NOMO-1 treated with DMSO at 0.1 percent for 48 hours (cell line): ENCODE data around the gene FBL.
A peak's percentile ranks its signal among the peaks of the same experiment; 100 is the strongest.
"Not testable (repeated sequence)": the region's sequence is repeated elsewhere in the genome, so short reads cannot be mapped to it uniquely, and the experiment has no call there.

Experiments used
- DNase-seq: peaks from one replicate; lab custom pipeline; 2025; ENCODE audit not compliant: unreplicated experiment; lab: John Stamatoyannopoulos, UW

The FBL gene

DNA sequence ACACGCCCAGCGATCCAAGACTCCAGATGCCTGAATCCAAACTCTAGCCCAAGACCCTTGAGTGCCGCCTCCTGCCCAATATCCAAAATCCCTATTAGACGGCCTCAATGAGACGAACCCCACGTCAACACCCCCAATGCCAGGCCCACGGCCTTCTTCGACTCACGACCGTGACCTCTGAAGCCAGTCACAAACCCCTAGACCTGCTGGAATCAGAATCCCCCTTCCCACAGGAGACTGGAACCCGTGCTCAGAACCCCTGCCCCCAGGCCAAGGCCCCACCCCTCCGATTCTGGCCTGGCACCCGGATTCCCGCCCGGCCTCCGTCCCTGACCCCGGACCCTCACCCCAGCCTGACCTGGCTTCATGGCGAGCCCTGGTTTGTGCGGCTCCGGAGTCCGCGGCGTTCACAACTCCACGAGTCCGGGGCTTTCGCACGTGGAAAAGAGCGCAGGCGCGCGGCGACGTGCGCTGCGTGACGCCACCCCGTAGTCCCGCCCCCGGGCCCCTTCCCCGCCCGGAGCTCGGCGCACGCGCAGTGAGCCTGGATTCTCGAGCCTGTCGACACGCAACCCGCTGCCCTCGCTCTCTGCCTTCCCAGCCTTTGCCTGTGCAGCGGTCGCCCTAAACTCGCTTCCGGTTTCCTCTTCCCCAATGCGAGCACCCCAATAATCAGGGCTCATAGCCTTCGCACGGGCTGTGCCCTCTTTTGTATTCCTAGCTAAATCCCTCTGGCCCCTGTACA lies at the start of gene FBL:
TSS of gene FBL (minus strand) at position 447 of the 745 bp plus-strand sequence. CDS start at position 368, 79 bp downstream.
- DNase-seq: peak; percentile 87

DNA sequence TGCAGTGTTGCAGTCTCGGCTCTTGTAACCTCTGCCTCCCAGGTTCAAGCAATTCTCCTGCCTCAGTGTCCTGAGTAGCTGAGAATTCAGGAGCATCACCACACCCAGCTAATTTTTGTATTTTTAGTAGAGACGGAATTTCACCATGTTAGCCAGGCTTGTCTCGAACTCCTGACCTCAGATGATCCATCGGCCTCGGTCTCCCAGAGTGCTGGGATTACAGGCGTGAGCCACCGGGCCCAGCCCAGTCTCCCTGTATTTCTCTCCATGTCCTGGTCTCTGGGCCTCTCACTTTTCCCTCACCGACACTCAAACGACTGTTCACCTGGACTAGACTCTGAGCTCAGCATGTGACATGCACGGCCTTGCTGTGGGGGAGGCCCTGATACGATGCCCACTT lies 48.9 kb upstream of the FBL start:
- not testable (repeated sequence) for DNase-seq

DNA sequence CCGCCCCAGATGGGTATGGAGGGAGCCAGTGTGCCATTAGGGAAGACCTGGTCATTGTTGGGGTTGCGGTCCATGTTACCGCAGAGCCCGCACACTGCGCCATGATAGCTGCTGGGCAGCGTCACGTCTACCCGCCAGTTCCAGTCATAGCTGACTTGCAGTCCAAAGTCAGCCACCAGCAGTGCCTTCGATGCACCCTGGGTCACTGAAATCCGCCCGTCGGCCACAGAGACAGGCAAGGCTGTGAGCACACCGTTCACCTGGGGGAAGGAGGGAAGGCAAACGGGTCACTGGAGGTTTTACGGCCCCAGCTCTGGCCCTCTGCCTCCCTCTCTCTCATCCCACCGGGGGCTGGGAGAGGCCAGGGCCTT lies 48.0 kb upstream of the FBL start:
- DNase-seq: not testable (repeated sequence)

DNA sequence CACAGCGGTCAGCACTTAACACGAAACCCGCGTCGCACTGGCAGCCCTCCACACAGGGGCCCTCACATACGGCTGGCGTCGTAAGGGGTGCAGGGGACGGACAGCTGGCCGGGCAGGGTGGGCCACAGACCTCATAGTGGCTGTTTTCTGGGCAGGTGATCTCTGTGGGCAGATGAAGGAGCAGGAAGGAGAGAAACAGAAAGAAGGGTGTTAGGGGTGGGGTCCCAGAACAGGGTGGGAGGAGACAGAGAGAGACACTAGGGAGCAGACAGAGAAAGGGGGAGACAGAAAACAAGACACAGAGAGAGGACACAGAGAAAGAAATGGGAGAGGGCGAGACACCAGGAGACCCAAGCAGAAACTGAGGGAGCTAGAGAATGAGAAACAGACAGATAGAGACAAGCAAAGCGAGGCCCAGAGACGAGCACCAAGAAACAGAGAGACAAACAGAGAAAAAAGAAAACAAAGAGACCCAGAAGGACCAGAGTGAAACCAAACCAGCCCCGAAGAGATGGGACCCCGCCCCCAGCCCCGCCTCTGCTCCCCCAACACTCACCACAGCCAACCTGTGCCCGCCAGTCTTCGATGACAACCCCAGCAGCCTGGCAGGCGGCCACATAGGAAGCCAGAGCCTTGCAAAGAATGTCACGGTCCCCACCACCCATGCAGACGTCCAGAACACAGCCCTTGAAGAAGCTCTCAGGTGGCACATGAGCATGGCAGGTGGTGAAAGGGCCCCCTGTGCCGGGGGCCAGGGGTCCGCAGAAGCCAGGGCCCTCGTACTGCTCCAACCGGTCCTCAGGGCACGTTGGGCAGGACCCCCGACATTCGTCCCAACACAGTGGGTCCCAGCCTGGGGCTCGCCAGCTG lies 47.4 kb upstream of the FBL start:
- DNase-seq: not testable (repeated sequence)

DNA sequence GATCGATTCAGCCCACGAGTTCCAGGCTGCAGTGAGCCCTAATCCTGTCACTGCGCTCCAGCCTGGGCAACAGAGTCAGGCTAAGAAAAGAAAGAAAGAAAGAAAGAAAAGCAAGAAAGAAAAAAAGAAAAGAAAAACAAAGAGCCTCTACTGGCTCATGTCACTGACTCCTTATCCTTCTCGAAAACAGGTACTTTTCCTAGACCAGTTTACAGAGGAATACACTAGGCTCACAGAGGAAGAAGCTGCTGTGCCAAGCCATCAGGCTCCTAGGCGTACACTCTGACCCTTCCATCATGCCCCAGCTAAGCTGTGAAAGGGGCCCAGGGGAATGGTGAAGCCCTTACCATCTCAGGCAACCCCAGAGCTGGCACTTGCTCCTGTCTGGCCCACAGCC lies 46.3 kb upstream of the FBL start:
- DNase-seq: peak; percentile 5

DNA sequence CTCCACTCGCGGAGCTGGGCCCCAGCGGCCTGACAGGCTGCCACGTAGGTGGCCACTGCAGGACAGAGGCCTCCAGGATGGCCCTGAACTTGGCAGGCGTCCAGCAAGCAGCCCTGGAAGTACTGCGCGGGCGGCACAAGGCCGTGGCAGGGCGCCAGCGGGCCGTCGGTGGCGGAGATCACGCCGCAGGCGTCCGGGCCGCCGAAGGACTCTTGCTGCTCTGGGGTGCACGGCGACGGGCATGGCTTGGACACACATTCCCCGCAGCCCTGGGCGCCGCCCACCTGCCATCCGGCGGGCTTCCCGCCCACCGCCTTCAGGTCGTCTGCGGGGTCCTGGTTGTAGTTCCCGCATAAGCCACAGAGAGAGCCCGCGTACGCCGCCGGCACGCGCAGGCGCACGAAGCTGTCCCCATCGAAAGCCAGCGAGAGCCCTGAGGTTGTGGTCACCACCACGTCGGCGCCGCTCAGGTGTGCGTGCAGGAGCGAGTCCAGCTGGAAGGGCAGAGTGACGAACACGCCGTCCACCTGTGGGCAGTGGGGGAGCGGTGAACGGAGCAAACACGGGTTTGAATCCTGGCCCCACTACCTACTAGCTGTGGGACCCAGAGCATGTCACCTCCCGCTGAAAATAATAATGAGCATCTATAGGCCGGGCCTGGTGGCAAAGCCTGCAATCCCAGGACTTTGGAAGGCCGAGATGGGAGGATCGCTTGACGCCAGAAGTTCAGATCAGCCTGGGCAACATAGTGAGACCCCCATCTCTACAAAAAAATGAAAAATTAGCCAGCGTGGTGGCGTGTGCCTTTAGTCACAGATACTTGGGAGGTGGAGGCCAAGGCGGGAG lies 45.7 kb upstream of the FBL start:
- DNase-seq: not testable (repeated sequence)

DNA sequence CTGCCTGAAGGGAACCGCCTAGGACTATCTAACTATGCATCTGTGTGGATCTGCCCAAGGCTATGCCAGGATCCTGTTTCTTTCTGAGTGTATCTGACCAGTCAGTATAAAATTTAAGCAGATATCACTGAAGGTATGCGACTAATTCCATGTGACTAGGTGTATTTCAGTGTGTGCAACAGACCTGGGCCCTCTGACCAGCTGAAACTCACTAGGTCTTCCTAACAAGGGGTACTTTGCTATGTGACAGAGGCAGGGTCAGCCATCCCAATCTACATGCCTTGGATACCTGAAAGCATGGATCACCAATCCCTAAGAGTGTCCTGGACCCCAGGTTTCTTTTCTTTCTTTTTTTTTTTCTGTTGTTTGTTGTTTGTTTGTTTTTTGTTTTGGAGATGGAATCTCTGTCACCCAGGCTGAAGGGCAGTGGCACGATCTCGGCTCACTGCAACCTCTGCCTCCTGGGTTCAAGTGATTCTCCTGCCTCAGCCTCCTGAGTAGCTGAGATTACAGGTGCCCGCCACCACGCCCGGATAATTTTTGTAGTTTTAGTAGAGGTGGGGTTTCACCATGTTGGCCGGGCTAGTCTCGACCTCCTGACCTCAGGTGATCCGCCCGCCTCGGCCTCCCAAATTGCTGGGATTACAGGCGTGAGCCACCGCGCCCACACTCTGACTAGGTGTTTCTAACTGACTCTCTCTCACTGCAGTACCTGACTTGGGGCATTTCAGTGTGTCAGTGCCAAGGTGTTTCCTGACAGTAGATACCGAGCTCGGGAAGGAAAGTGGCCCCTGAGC lies 44.8 kb upstream of the FBL start:
- no peak for DNase-seq

DNA sequence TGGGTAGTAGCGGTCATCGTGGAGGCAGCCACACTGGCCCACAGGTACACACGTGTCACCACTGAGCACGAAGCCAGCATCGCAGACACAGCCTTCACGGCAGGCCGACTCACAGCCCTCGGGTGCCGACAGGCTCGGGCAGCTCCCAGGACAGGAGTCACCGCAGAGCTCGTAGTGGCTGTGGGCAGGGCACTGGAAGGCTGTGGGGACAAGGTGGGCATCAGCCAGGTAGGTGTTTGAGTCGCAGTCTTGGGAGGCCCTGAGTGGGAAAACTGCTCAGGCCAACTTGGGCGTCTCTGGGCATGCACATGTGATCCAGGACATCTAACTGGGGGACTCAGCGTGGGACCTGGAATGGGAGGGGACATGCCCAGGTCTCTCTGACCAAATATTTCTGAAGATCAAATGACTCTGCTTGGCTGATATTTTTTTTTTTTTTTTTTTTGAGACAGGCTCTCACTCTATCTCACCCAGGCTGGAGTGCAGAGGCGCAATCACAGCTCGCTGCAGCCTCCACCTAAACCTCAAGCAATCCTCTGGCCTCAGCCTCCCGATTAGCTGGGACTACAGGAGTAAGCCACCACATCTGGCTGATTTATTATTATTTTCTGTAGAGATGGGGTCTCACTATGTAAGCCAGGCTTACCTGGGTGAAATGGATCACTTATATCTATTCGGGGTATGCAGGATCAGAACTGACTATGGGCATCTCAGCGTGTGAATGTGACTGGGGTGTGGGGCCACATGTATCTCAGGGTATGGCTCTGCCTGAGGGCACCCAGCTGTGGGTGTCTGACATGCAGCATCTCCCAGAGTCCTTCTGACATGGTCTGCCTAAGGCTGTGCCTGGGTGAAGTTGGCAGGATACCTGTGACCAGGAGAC lies 43.9 kb upstream of the FBL start:
- DNase-seq: not testable (repeated sequence)

DNA sequence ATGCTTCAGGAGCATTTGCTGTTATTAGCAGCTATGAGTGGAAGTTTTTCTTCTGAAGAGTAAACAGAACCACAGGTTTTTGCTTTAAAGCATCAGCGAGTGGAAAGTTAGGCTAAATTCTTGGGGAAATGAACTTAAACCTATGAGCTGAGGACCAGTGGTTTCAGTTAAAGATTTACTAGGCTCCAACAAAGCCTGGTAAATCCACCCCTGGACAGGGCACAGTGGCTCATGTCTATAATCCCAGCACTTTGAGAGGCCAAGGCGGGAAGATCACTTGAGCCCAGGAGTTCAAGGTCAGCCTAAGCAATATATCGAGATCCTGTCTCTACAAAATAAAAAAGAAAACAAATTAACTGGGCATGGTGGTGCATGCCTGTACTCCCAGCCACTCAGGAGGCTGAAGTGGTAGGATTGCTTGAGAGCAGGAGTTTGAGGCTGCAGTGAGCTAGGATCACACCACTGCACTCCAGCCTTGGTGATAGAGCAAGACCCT lies 41.3 kb upstream of the FBL start:
- not testable (repeated sequence) for DNase-seq

DNA sequence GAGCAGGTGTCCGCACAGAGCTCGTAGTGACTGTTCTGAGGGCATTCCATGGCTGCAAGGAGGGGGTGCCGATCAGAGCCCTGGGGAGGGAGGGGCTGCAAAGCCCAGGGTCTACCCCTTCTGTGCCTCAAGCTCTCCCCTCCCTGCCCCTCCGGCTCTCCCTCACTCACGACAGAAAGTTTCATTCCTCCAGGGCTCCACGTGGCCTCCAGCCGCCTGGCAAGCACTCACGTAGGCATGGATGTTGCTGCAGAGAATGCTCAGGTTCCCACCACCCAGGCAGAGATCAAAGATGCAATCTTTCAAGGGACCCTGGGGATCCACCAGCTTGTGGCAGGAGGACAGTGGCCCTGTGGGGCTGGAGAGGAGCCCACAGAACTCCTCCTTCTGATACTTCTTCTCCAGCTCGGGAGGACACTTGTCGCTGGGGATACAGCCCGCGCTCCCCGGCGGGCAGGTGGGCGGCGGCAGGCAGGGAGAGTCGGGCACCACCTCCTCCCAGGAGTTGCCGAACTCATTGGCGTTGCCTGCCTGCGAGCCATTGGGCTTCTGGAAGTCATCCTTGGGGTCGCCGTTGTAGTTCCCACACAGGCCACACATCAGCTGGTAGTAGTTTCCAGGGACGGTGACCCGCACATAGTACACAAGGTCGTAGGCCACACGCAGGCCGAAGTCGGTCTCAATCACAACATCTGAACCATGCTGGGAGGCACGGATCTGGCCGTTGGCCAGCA lies 39.8 kb upstream of the FBL start:
- not testable (repeated sequence) for DNase-seq

DNA sequence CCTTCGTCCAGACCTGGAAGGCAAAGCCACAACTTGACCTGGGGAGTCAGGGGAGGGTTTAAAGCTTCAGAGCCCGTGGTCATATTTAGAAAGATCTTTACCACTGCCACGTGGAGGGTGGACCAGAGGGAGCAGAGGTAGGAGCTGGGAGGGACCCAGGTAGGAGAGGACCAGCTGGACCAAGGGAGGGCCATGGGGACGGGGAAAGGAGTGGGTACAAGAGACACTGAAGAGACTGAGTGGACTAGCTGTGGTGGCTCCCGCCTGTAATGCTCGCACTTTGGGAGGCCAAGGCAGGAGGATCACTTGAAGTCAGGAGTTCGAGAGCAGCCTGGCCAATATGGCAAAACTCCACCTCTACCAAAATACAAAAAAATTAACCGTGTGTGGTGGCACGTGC lies 38.5 kb upstream of the FBL start:
- not testable (repeated sequence) for DNase-seq

DNA sequence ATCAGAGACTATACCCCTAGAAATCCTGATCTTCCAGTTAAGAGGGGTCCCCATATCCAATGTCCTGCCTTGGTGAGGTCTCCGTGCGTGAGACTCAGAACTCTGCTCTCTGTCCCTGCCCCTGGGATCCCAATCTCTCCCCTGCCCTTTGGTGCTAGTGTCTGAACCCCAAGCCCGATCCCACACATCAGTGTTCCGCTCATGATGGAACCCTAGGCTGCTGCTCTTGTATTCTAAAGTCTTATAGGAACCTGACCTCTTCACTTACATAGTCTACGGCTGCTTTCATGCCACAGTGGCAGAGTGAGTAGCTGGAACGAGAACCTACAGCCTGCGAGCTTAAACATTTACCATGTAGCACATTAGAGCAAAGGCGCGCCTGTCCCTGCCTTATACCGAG lies 36.5 kb upstream of the FBL start:
- not testable (repeated sequence) for DNase-seq

DNA sequence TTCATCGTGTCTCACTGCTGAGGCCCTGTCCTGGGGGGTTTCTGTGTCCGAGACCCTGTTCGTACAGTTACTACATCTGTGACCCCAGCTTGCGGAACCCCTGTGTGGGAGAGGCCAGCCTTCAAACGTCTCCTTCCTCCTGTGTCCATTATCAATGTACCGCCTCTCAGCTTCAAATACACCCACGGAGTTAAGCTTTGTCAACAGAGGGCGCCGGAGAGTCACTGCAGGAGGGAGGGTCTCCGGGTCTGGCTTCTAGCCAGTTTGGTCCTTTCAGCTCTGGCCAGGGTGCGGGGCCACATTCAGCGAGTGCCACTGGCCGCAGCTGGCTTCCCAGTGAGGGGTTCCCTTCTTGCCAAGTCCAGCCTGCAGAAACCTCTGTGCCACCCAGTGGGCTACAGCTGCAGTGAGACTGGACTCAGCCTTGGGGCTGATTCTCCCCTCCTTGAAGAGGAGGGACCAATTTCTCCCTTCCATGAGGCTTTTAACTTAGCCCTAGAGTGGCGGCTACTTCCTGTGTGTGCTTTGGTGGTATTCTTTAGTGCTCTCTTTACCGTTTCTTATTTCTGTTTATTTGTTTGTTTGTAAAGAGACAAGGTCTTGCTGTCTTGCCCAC lies 35.4 kb upstream of the FBL start:
- peak; percentile 48 for DNase-seq

DNA sequence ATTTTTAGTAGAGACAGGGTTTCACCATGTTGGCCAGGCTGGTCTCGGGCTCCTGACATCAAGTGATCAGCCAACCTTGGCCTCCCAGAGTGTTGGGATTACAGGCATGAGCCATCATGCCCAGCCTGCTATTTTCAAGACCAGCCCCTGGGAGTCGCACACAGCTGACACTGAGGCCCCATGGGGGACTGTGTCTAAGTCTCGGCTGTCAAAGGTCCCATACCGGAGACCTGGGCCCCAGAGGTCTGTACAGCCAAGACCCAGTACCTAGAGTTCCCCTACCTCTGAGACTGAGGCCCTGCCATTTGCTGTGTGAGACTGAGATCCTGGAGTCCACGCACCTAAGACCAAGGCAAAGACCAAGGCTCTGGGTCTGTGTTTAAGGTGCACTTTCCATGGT lies 34.1 kb upstream of the FBL start:
- DNase-seq: not testable (repeated sequence)

DNA sequence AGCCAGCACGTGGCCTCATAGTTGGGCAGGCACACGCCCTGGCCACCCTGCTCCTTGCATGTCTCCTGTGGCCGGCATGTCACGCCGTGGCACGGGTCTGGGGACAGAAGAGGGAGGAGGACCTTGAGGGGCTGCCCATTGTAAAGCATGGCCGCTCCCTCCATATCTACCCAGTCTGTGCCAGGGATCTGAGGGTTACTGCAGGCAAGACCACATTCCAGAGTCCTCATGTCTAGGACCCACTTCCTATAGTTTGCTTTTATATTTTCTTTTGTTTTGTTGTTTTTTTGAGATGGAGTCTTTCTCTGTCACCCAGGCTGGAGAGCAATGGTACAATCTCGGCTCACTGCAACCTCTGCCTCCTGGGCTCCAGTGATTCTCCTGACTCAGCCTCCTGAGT lies 33.6 kb upstream of the FBL start:
- not testable (repeated sequence) for DNase-seq

DNA sequence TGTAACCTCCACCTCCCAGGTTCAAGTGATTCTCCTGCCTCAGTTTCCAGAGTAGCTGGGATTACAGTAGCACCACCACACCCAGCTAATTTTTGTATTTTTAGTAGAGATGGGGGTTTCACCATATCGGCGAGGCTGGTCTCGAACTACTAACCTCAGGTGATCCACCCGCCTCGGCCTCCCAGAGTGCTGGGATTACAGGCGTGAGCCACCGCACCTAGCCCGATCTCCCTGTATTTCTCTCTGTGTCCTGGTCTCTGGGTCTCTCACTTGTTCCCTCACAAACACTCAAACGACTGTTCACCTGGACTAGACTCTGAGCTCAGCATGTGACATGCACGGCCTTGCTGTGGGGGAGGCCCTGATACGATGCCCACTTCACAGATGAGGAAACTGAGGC lies 32.7 kb upstream of the FBL start:
- DNase-seq: not testable (repeated sequence)

DNA sequence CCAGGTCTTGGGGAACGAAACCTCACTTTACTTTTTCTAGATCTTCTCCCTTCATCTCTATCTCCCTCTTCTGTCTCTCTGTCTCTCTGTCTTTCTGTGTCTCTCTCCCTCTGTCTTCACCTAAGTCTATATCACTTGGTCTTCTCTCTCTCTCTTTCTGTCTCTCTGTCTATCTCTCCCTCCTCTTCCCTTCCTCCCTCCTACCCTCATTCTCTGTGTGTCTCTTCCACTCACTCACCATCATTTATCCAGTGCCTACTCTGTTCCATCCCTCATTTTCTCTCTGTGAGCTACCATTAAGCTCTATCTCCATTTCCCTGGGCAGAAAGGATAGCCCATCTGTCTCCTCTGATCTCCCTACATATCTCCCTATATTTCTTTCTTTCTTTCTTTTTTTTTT lies 32.2 kb upstream of the FBL start:
- no peak for DNase-seq

DNA sequence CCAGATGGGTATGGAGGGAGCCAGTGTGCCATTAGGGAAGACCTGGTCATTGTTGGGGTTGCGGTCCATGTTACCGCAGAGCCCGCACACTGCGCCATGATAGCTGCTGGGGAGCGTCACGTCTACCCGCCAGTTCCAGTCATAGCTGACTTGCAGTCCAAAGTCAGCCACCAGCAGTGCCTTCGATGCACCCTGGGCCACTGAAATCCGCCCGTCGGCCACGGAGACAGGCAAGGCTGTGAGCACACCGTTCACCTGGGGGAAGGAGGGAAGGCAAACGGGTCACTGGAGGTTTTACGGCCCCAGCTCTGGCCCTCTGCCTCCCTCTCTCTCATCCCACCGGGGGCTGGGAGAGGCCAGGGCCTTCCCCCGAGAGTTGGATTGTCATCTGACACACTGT lies 31.8 kb upstream of the FBL start:
- not testable (repeated sequence) for DNase-seq
